NCI-H526 treated with DMSO at 0.1 percent for 48 hours (cell line): ENCODE results near the gene DVL1.

Experiments used
- DNase-seq: peaks from one replicate; lab custom pipeline; 2025; lab: John Stamatoyannopoulos, UW

DVL1 gene

DNA sequence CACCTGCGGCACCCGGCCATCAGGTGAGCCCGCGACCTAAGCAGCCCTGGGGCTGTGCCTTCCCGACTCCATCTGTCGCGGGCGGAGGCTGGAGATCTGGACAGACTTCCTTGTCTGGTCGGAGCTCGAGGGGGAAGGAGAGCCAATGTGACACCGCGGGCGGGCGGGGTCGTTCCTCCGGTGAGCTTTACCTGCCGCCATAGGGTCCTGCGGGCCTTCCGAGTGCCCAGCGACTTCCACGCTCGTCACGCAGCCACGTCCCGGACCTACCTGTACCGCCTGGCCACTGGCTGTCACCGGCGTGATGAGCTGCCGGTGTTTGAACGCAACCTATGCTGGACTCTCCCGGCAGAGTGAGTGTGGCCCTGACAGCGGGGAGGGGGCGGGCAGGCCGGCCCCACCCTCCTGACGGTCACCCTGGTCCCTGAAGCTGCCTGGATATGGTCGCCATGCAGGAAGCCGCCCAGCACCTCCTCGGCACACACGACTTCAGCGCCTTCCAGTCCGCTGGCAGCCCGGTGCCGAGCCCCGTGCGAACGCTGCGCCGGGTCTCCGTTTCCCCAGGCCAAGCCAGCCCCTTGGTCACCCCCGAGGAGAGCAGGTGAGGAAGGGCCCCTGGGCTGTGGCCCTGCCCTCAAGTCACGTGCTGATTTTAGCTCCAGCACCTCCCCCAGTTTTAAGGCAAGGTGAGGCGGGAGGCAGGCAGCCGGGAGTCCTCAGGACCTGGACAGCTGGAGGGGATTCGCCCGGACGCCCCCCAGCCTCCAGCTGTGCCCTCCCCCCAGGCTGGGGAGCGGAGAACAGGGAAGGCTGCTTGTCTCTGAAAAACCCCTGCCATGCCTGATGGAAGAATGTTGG is 39.7 kb downstream of the DVL1 start:
- DNase-seq = no peak

- no peak for DNase-seq
These were observed 40.4 kb downstream of the DVL1 start for GRCh38 chr1:1308756-1309250.

GRCh38 chr1:1307923-1308755 is 41.1 kb downstream of the DVL1 start, which contains the start of the genes ACAP3 and PUSL1:
Gene ACAP3 (minus strand): TSS chr1:1307930. CDS start chr1:1307815, 115 bp downstream.
Gene PUSL1 (plus strand): TSS chr1:1308597. CDS start chr1:1308644, 47 bp downstream.
- peak; percentile 79 for DNase-seq

- no peak for DNase-seq
These were observed 41.8 kb downstream of the DVL1 start for GRCh38 chr1:1307261-1307922.

GRCh38 chr1:1306661-1307260 is 42.5 kb downstream of the DVL1 start:
- DNase-seq = no peak

- DNase-seq = no peak
These were observed 43.1 kb downstream of the DVL1 start for GRCh38 chr1:1306070-1306660.

GRCh38 chr1:1305300-1306069 is 43.7 kb downstream of the DVL1 start:
- no peak for DNase-seq

- DNase-seq = peak; percentile 54
These were observed 44.6 kb downstream of the DVL1 start for GRCh38 chr1:1304331-1305299.

- DNase-seq = no peak
These were observed 45.5 kb downstream of the DVL1 start for GRCh38 chr1:1303736-1304135.

DNA sequence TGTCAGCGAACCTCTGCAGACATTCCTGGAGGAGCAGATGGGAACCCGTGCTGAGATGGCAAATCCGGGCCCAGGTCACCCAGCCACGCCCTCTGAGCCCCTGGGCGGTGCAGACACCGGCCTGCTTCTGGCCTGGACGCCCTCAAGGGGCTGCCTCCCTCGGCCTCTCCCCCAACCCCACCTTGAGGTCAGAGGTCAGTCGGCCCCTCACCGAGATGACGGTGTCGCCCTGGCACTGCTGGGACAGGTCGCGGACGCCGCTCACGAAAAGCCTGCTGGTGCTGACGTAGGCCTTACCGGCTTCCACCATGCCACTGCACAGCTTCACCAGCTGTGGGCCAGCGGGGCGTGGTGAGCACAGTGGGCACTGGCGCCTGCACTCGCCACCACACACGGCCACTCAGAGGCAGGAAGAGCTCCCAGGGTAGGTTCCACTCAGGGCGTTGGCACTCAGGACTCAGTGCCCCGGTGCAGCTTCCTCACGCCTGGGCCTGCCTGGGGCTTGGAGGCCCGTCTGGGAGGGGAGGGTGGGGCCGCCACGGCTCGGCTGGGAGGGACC is 46.2 kb downstream of the DVL1 start:
- no peak for DNase-seq

DNA sequence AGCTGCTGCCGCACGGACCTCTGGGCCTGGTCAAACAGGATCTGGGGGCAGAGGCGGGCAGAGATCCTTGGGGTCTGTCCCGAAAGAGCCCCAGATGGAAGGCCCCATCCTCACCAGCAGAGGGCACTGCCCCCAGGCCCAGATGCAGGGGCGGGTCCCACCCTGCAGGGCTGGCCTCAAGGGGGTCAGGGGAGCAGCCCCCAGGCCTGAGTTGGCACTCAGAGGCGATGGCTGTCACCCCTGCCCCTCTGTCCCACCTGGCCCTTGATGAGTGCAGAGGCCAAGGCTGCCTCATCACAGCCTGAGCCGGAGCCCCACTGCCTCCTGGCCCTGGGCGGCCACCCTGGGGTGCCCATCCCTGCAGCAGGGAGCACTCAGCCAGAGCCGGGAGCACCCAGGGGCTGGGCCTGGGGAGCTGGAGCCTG is 47.2 kb downstream of the DVL1 start:
- no peak for DNase-seq

GRCh38 chr1:1300352-1300739 is 48.9 kb downstream of the DVL1 start:
- no peak for DNase-seq

- no peak for DNase-seq
These were observed 49.4 kb downstream of the DVL1 start for GRCh38 chr1:1299686-1300351.

DNA sequence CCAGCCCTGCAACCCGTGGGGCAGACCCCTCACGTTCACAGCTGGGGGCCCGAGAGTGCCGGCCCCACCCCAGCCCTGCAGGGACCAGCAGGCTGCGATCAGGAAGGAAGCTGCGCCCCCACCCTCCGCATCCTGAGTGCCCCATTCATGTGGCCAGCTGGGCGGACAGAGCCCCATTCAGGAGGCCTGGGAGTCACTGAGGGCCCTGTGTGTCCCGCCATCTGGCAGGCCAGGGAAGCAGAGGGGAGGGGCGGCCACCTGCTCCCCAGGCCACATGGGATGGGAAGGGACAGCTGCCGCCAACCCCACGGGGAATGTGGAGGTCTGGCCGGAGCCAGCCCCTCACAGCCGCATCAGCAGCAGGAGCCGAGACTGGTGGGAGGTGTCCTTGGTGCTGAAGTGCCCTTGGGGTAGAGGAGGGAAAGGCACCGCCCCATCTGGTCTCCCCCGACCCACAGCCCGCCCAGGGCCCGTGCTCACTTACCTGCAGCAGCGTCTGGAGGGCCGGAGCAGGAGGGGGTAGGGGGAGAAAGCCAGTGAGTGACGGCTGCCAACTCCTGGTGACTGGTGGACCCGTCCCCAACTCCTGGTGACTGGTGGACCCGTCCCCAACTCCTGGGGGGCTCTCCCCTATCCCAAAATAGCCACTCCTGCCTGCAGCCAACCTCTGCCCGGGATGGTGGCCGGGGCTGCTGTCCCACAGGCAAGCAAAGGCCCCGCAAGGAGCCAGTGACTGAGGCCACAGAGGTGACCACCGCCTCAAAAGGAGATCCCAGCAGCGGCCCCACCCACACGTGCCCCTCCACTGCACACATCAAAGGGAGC is 50.1 kb downstream of the DVL1 start:
- DNase-seq = no peak

GRCh38 chr1:1297802-1298424 is 51.3 kb downstream of the DVL1 start:
- DNase-seq = no peak

GRCh38 chr1:1296070-1297061 is 52.9 kb downstream of the DVL1 start:
- no peak for DNase-seq
